22Rv1 (cell line): ENCODE data around the gene CAMK2D.

Experiments used
- ZFX ChIP-seq: fragments of 450-650 bp; IDR thresholded peaks from 2 replicates; pipeline ENCODE4 v1.6.1; 2017; ENCODE audit warnings: antibody characterized with exemption, borderline replicate concordance
- TF ChIP-seq, protein P1 (sequence below): fragments of 450-650 bp; IDR thresholded peaks from 2 replicates; pipeline ENCODE4 v1.5.1; 2017; ENCODE audit warnings: mild to moderate bottlenecking

DNA sequence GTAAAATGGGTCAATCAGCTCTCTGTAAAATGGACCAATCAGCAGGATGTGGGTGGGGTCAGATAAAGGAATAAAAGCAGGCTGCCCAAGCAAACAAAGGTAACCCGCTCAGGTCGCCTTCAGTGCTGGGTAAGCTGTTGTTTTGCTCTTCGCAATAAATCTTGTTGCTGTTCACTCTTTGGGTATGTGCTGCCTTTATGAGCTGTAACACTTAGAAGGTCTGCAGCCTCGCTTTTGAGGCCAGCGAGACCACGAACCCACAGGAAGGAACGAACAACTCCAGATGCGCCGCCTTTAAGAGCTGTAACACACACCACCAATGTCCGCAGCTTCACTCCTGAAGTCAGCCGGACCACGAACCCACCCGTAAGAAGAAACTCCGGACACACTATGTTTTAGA lies 11.5 kb upstream of the CAMK2D start:
- TF ChIP-seq, protein P1, sequence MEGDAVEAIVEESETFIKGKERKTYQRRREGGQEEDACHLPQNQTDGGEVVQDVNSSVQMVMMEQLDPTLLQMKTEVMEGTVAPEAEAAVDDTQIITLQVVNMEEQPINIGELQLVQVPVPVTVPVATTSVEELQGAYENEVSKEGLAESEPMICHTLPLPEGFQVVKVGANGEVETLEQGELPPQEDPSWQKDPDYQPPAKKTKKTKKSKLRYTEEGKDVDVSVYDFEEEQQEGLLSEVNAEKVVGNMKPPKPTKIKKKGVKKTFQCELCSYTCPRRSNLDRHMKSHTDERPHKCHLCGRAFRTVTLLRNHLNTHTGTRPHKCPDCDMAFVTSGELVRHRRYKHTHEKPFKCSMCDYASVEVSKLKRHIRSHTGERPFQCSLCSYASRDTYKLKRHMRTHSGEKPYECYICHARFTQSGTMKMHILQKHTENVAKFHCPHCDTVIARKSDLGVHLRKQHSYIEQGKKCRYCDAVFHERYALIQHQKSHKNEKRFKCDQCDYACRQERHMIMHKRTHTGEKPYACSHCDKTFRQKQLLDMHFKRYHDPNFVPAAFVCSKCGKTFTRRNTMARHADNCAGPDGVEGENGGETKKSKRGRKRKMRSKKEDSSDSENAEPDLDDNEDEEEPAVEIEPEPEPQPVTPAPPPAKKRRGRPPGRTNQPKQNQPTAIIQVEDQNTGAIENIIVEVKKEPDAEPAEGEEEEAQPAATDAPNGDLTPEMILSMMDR: no peak
- no peak for TF ChIP-seq ZFX
